HG02642 (cell line): ENCODE measurements around the gene CSF3.

Experiments used
- ATAC-seq: cut with Tn5 transposase; IDR thresholded peaks from one replicate; pipeline ENCODE4 v1.9.1; 2021; ENCODE audit warnings: mild to moderate bottlenecking; ENCODE audit not compliant: unreplicated experiment, poor library complexity

Gene CSF3

GRCh38 chr17:40015005-40015997 is at the start of gene CSF3:
TSS of gene CSF3 (plus strand) at chr17:40015440. CDS start at chr17:40015475, 35 bp downstream.
- ATAC-seq: no peak

- no peak for ATAC-seq
Observed at GRCh38 chr17:39966771-39967170, 48.5 kb upstream of the CSF3 start.

GRCh38 chr17:39968761-39969160 is 46.5 kb upstream of the CSF3 start:
- ATAC-seq: no peak

GRCh38 chr17:39969375-39969774 is 45.9 kb upstream of the CSF3 start:
- ATAC-seq: no peak

- no peak for ATAC-seq
Observed at GRCh38 chr17:39970157-39970692, 45.0 kb upstream of the CSF3 start.

GRCh38 chr17:39971076-39971603 is 44.1 kb upstream of the CSF3 start:
- ATAC-seq: no peak

GRCh38 chr17:39972271-39972670 is 43.0 kb upstream of the CSF3 start:
- no peak for ATAC-seq

- no peak for ATAC-seq
Observed at GRCh38 chr17:39973496-39973895, 41.7 kb upstream of the CSF3 start.

GRCh38 chr17:39974433-39974832 is 40.8 kb upstream of the CSF3 start:
- ATAC-seq: no peak

GRCh38 chr17:39975801-39976200 is 39.4 kb upstream of the CSF3 start:
- no peak for ATAC-seq

GRCh38 chr17:39979016-39979670 is 36.1 kb upstream of the CSF3 start:
- ATAC-seq: no peak

GRCh38 chr17:39979893-39980350 is 35.3 kb upstream of the CSF3 start:
- peak; percentile 21 for ATAC-seq

- peak; percentile 91 for ATAC-seq
Observed at GRCh38 chr17:39980351-39981206, 34.7 kb upstream of the CSF3 start, which contains the start of gene PSMD3. TSS of gene PSMD3 (plus strand) at chr17:39980807. CDS start at chr17:39980971, 164 bp downstream.

GRCh38 chr17:39981207-39981741 is 34.0 kb upstream of the CSF3 start:
- ATAC-seq: no peak

GRCh38 chr17:39981766-39982375 is 33.4 kb upstream of the CSF3 start:
- no peak for ATAC-seq

GRCh38 chr17:39988206-39988810 is 26.9 kb upstream of the CSF3 start:
- ATAC-seq: no peak

GRCh38 chr17:39994448-39994847 is 20.8 kb upstream of the CSF3 start:
- no peak for ATAC-seq

GRCh38 chr17:39995438-39995837 is 19.8 kb upstream of the CSF3 start:
- ATAC-seq: no peak

- ATAC-seq: no peak
Observed at GRCh38 chr17:39996162-39996561, 19.1 kb upstream of the CSF3 start.
